ENCODE results near the gene PCSK5.

- no peak for TF ChIP-seq CTCF (IDR thresholded peaks at IDR 0.05)
- no peak for TF ChIP-seq POLR2A (IDR thresholded peaks at IDR 0.05)
- TF ChIP-seq POLR2AphosphoS5 (IDR thresholded peaks at IDR 0.05), result no peak
Observed at GRCh38 chr9:75921391-75922127, 31.1 kb downstream of the PCSK5 start.

Measured in stomach (tissue), 4 donors.